ENCODE data around the gene FSTL4.

The FSTL4 gene

DNA sequence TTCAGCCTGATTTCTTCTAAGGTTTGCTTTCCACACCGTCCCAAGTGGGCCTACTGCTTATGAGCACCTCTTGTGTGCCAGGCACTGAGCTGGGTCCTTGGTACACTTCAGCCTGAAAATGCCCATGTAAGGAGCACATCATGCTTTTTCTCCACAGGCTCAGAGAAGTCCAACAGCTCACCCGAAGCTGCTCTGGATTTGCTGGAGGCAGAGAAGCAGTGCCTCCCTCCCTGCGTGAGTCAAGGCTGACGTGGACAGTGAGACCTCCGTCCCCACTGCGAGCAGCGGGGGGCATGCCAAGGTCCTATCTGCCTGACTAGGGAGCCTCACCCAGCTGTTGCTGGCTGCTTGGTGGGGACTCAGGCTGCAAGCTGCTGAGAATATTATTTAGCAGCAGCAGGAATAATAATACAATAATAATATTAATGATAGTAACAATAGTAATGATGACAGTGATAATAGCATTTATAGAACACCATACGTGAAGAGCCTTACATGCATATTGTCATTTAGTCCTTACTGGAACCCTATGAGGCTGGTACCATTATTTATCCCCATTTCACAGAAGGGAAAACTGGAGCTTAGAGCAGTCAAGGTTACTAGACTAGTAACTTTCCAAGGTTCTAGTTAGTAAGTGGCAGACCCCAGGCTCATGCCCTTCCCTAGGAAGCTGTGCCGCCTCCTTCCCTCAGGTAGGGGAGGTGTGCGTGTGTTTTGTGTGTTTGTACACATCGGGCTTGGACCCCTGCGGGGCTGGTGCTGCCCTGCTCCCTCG, 365.8 kb downstream of the FSTL4 start:
- Histone ChIP-seq H3F3A (ENCODE audit: insufficient read depth, low read length) (peaks cover 4% of the 10 kb centered on the region; the same call in 1 of the 2 replicates), H3K36me3 (replicated peaks; ENCODE audit: insufficient read depth, low read length) (no peaks in the 10 kb centered on the region), H3K4me2 (ENCODE audit: low read depth, low read length) (no peak overlapping the region), H3K4me1 (ENCODE audit: low read length) (peaks cover 20% of the 10 kb centered on the region), H3K9me2 (replicated peaks; ENCODE audit: insufficient read depth, low read length) (no peaks in the 10 kb centered on the region), H3K27ac (ENCODE audit: low read length) (no peak overlapping the region), H3K27me3 (replicated peaks; ENCODE audit: insufficient read depth, low read length) (no peaks in the 10 kb centered on the region), H4K20me1 (ENCODE audit: insufficient read depth, low read length) (no peaks in the 10 kb centered on the region), H2AFZ (ENCODE audit: low read length) (no peak overlapping the region), H3K4me3 (ENCODE audit: low read length) (no peak overlapping the region), H3K79me2 (ENCODE audit: low read length) (no peaks in the 10 kb centered on the region), H3K9ac (ENCODE audit: low read length) (no peak overlapping the region), H3K9me3 (replicated peaks; ENCODE audit: insufficient read depth, low read length) (no peaks in the 10 kb centered on the region)
- no peak for TF ChIP-seq EZH2phosphoT487 (IDR thresholded peaks at IDR 0.05; ENCODE audit: low read length)
- TF ChIP-seq EZH2 (optimal IDR thresholded peaks at IDR 0.05; ENCODE audit: low read depth, low read length) = no peak
- TF ChIP-seq, protein P1, sequence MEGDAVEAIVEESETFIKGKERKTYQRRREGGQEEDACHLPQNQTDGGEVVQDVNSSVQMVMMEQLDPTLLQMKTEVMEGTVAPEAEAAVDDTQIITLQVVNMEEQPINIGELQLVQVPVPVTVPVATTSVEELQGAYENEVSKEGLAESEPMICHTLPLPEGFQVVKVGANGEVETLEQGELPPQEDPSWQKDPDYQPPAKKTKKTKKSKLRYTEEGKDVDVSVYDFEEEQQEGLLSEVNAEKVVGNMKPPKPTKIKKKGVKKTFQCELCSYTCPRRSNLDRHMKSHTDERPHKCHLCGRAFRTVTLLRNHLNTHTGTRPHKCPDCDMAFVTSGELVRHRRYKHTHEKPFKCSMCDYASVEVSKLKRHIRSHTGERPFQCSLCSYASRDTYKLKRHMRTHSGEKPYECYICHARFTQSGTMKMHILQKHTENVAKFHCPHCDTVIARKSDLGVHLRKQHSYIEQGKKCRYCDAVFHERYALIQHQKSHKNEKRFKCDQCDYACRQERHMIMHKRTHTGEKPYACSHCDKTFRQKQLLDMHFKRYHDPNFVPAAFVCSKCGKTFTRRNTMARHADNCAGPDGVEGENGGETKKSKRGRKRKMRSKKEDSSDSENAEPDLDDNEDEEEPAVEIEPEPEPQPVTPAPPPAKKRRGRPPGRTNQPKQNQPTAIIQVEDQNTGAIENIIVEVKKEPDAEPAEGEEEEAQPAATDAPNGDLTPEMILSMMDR (IDR thresholded peaks at IDR 0.05; ENCODE audit: low read length) = no peak
- no peak for DNase-seq

DNA sequence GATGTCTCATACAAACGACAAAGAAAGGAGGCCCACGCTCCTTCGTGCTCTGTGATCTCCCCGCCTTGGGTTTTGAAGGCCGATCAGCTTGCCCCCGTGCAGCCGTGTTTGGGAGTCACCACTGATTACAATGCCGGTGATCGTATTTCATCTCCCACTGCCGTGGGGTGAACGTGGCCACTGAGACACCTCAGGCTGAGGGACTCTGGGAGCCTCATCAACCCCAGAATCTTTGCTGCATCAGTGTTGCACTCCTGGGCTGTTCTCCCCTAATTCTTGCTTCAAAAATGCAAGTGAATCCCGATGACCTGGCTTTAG, 366.3 kb downstream of the FSTL4 start:
- H3K4me2 ChIP-seq (ENCODE audit: low read depth, low read length) = no peak overlapping the region
- DNase-seq = no peak

DNA sequence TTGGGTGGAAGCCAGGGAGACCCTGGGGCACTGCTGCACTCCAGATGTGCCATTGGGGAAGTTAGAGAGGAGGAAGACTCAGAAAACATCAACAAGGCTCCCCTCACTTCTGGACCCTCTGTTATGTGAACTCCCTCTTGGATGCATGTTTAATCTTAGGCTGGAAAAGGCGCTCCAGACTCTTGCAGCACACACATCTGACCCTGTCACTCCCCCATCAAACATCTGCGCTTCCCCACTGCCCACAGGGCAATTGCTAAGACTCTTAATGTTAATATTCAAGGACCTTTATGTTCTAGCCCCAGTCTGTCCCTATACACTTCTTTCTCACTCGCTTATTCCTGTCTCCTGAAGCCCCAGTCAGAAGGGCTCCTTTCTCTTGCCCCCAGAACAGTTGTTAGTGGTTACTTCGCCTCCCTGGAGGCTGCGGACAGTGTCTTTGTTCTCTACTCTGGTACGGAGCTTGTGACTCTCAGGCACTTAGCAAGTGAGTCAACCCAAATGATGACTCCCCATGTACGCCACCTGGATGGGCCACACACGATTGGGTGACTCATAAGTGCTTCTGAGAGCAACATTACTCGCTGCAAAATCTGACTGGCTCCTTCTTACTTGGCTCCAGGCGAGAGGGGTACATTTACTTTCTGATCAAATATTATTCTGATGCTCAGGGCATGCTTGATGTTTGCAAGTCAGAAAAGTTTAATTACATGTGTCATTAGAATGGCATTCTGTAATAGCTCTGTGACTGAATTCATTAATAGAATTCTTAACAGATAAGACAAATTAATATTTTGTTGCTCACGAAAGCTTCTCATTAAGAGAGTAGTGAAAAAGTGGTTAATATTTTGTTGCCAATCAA, 366.9 kb downstream of the FSTL4 start:
- Histone ChIP-seq H3K27me3 (replicated peaks; ENCODE audit: insufficient read depth, low read length) (no peaks in the 10 kb centered on the region), H3K4me1 (ENCODE audit: low read length) (peaks cover 14% of the 10 kb centered on the region), H3K36me3 (replicated peaks; ENCODE audit: insufficient read depth, low read length) (no peaks in the 10 kb centered on the region), H3K9me3 (replicated peaks; ENCODE audit: insufficient read depth, low read length) (no peaks in the 10 kb centered on the region), H2AFZ (ENCODE audit: low read length) (no peak overlapping the region), H3K79me2 (ENCODE audit: low read length) (no peaks in the 10 kb centered on the region), H3K27ac (ENCODE audit: low read length) (no peak overlapping the region), H4K20me1 (ENCODE audit: insufficient read depth, low read length) (no peaks in the 10 kb centered on the region), H3F3A (ENCODE audit: insufficient read depth, low read length) (peaks cover 4% of the 10 kb centered on the region; the same call in 1 of the 2 replicates), H3K9ac (ENCODE audit: low read length) (no peak overlapping the region), H3K4me3 (ENCODE audit: low read length) (no peak overlapping the region), H3K9me2 (replicated peaks; ENCODE audit: insufficient read depth, low read length) (no peaks in the 10 kb centered on the region), H3K4me2 (ENCODE audit: low read depth, low read length) (no peak overlapping the region)
- TF ChIP-seq, protein P1 (IDR thresholded peaks at IDR 0.05; ENCODE audit: low read length) = no peak
- no peak for TF ChIP-seq EZH2 (optimal IDR thresholded peaks at IDR 0.05; ENCODE audit: low read depth, low read length)
- no peak for TF ChIP-seq EZH2phosphoT487 (IDR thresholded peaks at IDR 0.05; ENCODE audit: low read length)
- DNase-seq = no peak

More for the DNA sequence above, 366.3 kb downstream of the FSTL4 start:
- Histone ChIP-seq H4K20me1 (ENCODE audit: insufficient read depth, low read length) (no peaks in the 10 kb centered on the region), H3K79me2 (ENCODE audit: low read length) (no peaks in the 10 kb centered on the region), H3K9me3 (replicated peaks; ENCODE audit: insufficient read depth, low read length) (no peaks in the 10 kb centered on the region), H2AFZ (ENCODE audit: low read length) (no peak overlapping the region), H3K4me1 (ENCODE audit: low read length) (peaks cover 20% of the 10 kb centered on the region), H3K36me3 (replicated peaks; ENCODE audit: insufficient read depth, low read length) (no peaks in the 10 kb centered on the region), H3K9me2 (replicated peaks; ENCODE audit: insufficient read depth, low read length) (no peaks in the 10 kb centered on the region), H3F3A (ENCODE audit: insufficient read depth, low read length) (peaks cover 4% of the 10 kb centered on the region; the same call in 1 of the 2 replicates), H3K4me3 (ENCODE audit: low read length) (no peak overlapping the region), H3K27me3 (replicated peaks; ENCODE audit: insufficient read depth, low read length) (no peaks in the 10 kb centered on the region), H3K9ac (ENCODE audit: low read length) (no peak overlapping the region), H3K27ac (ENCODE audit: low read length) (no peak overlapping the region)
- TF ChIP-seq, protein P1 (IDR thresholded peaks at IDR 0.05; ENCODE audit: low read length) = no peak
- no peak for TF ChIP-seq EZH2 (optimal IDR thresholded peaks at IDR 0.05; ENCODE audit: low read depth, low read length)
